Progenitor cell of endocrine pancreas (in vitro differentiated cells): Measurements from ENCODE around the gene RAB3GAP2. TPM values are rescaled to one million over a fixed set of nuclear protein-coding genes. Genes with fewer than 3 reads are reported as not detected.
"Not testable (repeated sequence)": the region's sequence is repeated elsewhere in the genome, so short reads cannot be mapped to it uniquely, and the experiment has no call there.

Experiments
- DNase-seq: peaks from one replicate; pipeline ENCODE4 v3.0.0; 2021; ENCODE audit warnings: low spot score; ENCODE audit not compliant: unreplicated experiment
- H3K27ac Mint-ChIP-seq: 2 replicates; pipeline ENCODE4 v1.8.0; 2021; ENCODE audit warnings: mild to moderate bottlenecking, moderate library complexity, mixed read lengths
- H3K27me3 Mint-ChIP-seq: 2 replicates; pipeline ENCODE4 v1.8.0; 2021; ENCODE audit warnings: mixed read lengths
- H3K36me3 Mint-ChIP-seq: 2 replicates; pipeline ENCODE4 v1.8.0; 2022; ENCODE audit warnings: mixed read lengths; ENCODE audit not compliant: insufficient read depth
- H3K4me1 Mint-ChIP-seq: 2 replicates; pipeline ENCODE4 v1.8.0; 2021; ENCODE audit warnings: low read depth, mixed read lengths
- H3K4me3 Mint-ChIP-seq: 2 replicates; pipeline ENCODE4 v1.8.0; 2021; ENCODE audit warnings: low read depth, mild to moderate bottlenecking, moderate library complexity, mixed read lengths
- H3K9me3 Mint-ChIP-seq: 2 replicates; pipeline ENCODE4 v1.8.0; 2021; ENCODE audit warnings: low read depth, mixed read lengths
- total RNA-seq: library from RNA; stranded (reverse); gene quantifications from 2 replicates; pipeline ENCODE4 v1.2.1, GENCODE V29; 2021
- TF ChIP-seq, protein P1 (sequence below): fragments of 200-600 bp; sonication (generic); IDR thresholded peaks from one replicate; pipeline ENCODE4 v1.5.0; 2021; ENCODE audit warnings: antibody characterized with exemption, mild to moderate bottlenecking; ENCODE audit not compliant: unreplicated experiment

RAB3GAP2 gene
- total RNA-seq, 1 donor from 2014 or later, result 47.9 TPM

DNA sequence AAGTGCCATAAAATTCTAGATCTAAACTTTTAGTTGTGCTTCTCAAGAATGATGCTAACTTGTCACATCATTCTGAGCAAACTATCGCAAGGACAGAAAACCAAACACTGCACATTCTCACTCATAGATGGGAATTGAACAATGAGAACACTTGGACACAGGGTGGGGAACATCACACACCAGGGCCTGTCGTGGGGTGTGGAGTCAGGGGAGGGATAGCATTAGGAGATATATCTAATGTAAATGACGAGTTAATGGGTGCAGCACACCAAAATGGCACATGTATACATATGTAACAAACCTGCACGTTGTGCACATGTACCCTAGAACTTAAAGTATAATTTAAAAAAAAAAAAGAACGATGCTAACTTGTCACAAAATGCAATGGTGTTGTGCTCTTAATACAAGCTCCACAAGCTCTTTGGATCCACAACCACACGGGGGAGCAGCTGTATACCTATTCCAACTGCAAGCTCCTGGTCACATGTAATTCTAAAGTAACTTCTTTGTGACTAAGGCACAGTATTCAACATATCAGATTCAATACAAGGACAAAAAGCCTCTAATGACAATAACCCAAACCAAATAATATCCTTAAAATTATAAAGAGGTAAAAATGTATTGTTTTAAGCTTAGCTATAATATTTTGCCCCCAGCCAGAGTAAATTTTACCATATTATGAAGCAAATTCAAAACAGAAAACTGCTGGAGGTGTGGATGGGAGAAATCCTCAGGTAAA, 53.7 kb downstream of the RAB3GAP2 start:
- not testable (repeated sequence) for H3K4me3 Mint-ChIP-seq, H3K36me3 Mint-ChIP-seq, H3K4me1 Mint-ChIP-seq, H3K27me3 Mint-ChIP-seq, DNase-seq, H3K9me3 Mint-ChIP-seq, H3K27ac Mint-ChIP-seq
- TF ChIP-seq, protein P1, sequence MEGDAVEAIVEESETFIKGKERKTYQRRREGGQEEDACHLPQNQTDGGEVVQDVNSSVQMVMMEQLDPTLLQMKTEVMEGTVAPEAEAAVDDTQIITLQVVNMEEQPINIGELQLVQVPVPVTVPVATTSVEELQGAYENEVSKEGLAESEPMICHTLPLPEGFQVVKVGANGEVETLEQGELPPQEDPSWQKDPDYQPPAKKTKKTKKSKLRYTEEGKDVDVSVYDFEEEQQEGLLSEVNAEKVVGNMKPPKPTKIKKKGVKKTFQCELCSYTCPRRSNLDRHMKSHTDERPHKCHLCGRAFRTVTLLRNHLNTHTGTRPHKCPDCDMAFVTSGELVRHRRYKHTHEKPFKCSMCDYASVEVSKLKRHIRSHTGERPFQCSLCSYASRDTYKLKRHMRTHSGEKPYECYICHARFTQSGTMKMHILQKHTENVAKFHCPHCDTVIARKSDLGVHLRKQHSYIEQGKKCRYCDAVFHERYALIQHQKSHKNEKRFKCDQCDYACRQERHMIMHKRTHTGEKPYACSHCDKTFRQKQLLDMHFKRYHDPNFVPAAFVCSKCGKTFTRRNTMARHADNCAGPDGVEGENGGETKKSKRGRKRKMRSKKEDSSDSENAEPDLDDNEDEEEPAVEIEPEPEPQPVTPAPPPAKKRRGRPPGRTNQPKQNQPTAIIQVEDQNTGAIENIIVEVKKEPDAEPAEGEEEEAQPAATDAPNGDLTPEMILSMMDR, result peak; percentile 71

GRCh38 chr1:220217383-220217988, 54.8 kb downstream of the RAB3GAP2 start:
- Mint-ChIP-seq H3K9me3 (no peaks in the 10 kb centered on the region), H3K4me3 (no peak overlapping the region), H3K36me3 (no peaks in the 10 kb centered on the region), H3K4me1 (peaks cover 1% of the 10 kb centered on the region), H3K27me3 (no peaks in the 10 kb centered on the region), H3K27ac (no peak overlapping the region)
- no peak for DNase-seq
- TF ChIP-seq, protein P1, result peak; percentile 49

DNA sequence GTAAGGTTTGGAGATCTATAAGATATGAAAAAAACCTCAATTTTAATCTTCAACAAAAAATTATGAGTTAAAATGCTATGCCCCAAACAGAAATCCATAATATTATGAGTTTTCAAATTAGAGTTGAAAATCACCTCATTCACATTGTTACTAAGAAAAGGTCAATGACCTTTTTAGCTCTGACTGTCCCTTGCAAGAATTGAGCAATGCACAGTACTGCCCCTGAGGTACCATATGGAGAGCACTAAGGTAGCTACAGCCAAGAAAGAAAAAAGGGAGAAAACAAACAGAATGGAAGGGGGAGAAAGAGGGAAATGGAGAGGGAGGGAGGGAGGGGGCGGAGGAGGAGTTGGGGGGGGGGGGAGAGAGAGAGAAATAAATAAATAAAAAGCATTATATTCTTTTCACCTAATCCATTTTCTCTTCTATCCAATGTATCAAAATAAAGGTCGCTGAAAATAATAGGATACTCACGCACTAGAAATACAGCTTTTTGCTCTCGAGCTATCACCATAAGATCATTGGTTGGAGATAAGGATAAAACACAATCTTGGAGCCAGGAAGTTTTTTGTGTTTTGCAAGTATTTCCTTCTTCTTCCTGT, 58.8 kb downstream of the RAB3GAP2 start:
- TF ChIP-seq, protein P1, result no peak
- H3K27me3 Mint-ChIP-seq, result no peaks in the 10 kb centered on the region
- no peak overlapping the region for H3K4me3 Mint-ChIP-seq
- DNase-seq, result no peak
- H3K9me3 Mint-ChIP-seq, result no peaks in the 10 kb centered on the region
- H3K36me3 Mint-ChIP-seq, result peaks cover 4% of the 10 kb centered on the region
- H3K27ac Mint-ChIP-seq, result no peak overlapping the region
- no peaks in the 10 kb centered on the region for H3K4me1 Mint-ChIP-seq

DNA sequence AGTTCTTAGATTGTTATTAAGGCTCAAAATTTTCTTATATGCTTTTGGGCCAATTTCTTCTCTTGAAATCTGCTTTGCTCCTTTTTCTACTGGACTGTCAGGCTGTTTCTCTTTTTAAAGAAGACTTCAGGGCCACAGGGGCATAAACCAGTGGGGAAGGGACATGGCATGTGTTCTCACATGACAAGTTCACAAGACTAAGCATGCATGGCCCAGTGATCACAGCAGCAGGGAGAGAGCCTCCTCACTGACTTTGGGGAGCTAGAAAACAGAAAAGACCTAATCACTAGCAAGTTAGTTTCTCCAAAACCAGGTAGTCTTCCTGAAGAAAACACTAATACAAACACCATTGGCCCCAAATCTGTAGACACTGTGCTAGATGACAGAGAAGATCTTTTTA, 64.8 kb downstream of the RAB3GAP2 start:
- TF ChIP-seq, protein P1, result no peak

GRCh38 chr1:220204758-220205157, 67.5 kb downstream of the RAB3GAP2 start:
- H3K36me3 Mint-ChIP-seq, result peaks cover 26% of the 10 kb centered on the region
- H3K9me3 Mint-ChIP-seq, H3K27me3 Mint-ChIP-seq, H3K27ac Mint-ChIP-seq, H3K4me1 Mint-ChIP-seq, DNase-seq, H3K4me3 Mint-ChIP-seq: not testable (repeated sequence)

More for the DNA sequence above, 64.8 kb downstream of the RAB3GAP2 start:
- DNase-seq, result no peak
- no peaks in the 10 kb centered on the region for H3K9me3 Mint-ChIP-seq
- H3K27ac Mint-ChIP-seq, result peak overlapping the region; percentile 67
- H3K4me3 Mint-ChIP-seq, result no peak overlapping the region
- peaks cover 26% of the 10 kb centered on the region for H3K36me3 Mint-ChIP-seq
- H3K4me1 Mint-ChIP-seq, result no peaks in the 10 kb centered on the region
- H3K27me3 Mint-ChIP-seq, result no peaks in the 10 kb centered on the region
